ENCODE measurements around the gene WEE1.
"Not testable (repeated sequence)": the region's sequence is repeated elsewhere in the genome, so short reads cannot be mapped to it uniquely, and the experiment has no call there.

Gene WEE1

GRCh38 chr11:9601037-9601875, 27.8 kb downstream of the WEE1 start:
- peaks cover 13% of the 10 kb centered on the region; the same call in 1 of the 2 replicates for H3K4me1 ChIP-seq (ENCODE audit: insufficient read depth, low read length)
- H3K9me3 ChIP-seq (ENCODE audit: insufficient read depth, low read depth, low read length) = no peaks in the 10 kb centered on the region
- WGBS = 43% methylated on average over 7 of the region's 7 CpGs
- H3K9ac ChIP-seq (ENCODE audit: low read depth, low read length) = 0 out of 2 replicates have a peak overlapping the region, but pooled peaks have one; percentile 18
- no peaks in the 10 kb centered on the region for H3K36me3 ChIP-seq (ENCODE audit: insufficient read depth, low read length)
- H3K4me3 ChIP-seq (ENCODE audit: low read length) = no peak overlapping the region
- peak overlapping the region; percentile 71 for H3K27ac ChIP-seq (ENCODE audit: low read depth, low read length)
- no peaks in the 10 kb centered on the region for H3K27me3 ChIP-seq (ENCODE audit: insufficient read depth, low read length)

- Histone ChIP-seq H3K9ac (ENCODE audit: low read depth, low read length) (no peak overlapping the region), H3K4me1 (ENCODE audit: insufficient read depth, low read length) (peaks cover 13% of the 10 kb centered on the region; the same call in 1 of the 2 replicates)
These were observed 28.4 kb downstream of the WEE1 start for GRCh38 chr11:9601876-9602199.

GRCh38 chr11:9603214-9603613, 29.7 kb downstream of the WEE1 start:
- not testable (repeated sequence) for H3K36me3 ChIP-seq (ENCODE audit: insufficient read depth, low read length); H3K27me3 ChIP-seq (ENCODE audit: insufficient read depth, low read length); H3K9ac ChIP-seq (ENCODE audit: low read depth, low read length); H3K4me3 ChIP-seq (ENCODE audit: low read length); H3K27ac ChIP-seq (ENCODE audit: low read depth, low read length); H3K9me3 ChIP-seq (ENCODE audit: insufficient read depth, low read depth, low read length)
- peaks cover 21% of the 10 kb centered on the region for H3K4me1 ChIP-seq (ENCODE audit: insufficient read depth, low read length)
- WGBS = 95% methylated on average over 14 of the region's 14 CpGs

More at GRCh38 chr11:9601876-9602199, 28.4 kb downstream of the WEE1 start:
- H3K27ac ChIP-seq (ENCODE audit: low read depth, low read length) = peak overlapping the region; percentile 71; the same call in 1 of the 2 replicates
- no peak overlapping the region for H3K4me3 ChIP-seq (ENCODE audit: low read length)
- no peaks in the 10 kb centered on the region for H3K27me3 ChIP-seq (ENCODE audit: insufficient read depth, low read length)
- 69% methylated on average over 5 of the region's 5 CpGs for WGBS
- no peaks in the 10 kb centered on the region for H3K36me3 ChIP-seq (ENCODE audit: insufficient read depth, low read length)
- no peaks in the 10 kb centered on the region for H3K9me3 ChIP-seq (ENCODE audit: insufficient read depth, low read depth, low read length)

- 91% methylated on average over 6 of the region's 6 CpGs for WGBS
- Histone ChIP-seq H3K9me3 (ENCODE audit: insufficient read depth, low read depth, low read length) (no peaks in the 10 kb centered on the region), H3K36me3 (ENCODE audit: insufficient read depth, low read length) (no peaks in the 10 kb centered on the region), H3K27me3 (ENCODE audit: insufficient read depth, low read length) (no peaks in the 10 kb centered on the region), H3K9ac (ENCODE audit: low read depth, low read length) (no peak overlapping the region), H3K4me3 (ENCODE audit: low read length) (no peak overlapping the region), H3K4me1 (ENCODE audit: insufficient read depth, low read length) (peaks cover 27% of the 10 kb centered on the region), H3K27ac (ENCODE audit: low read depth, low read length) (no peak overlapping the region)
These were observed 30.7 kb downstream of the WEE1 start for GRCh38 chr11:9604134-9604533.

- Histone ChIP-seq H3K36me3 (ENCODE audit: insufficient read depth, low read length) (no peaks in the 10 kb centered on the region), H3K27ac (ENCODE audit: low read depth, low read length) (no peak overlapping the region), H3K4me1 (ENCODE audit: insufficient read depth, low read length) (peaks cover 26% of the 10 kb centered on the region), H3K9me3 (ENCODE audit: insufficient read depth, low read depth, low read length) (no peaks in the 10 kb centered on the region), H3K27me3 (ENCODE audit: insufficient read depth, low read length) (no peaks in the 10 kb centered on the region), H3K4me3 (ENCODE audit: low read length) (no peak overlapping the region), H3K9ac (ENCODE audit: low read depth, low read length) (no peak overlapping the region)
- 92% methylated on average over 5 of the region's 5 CpGs for WGBS
These were observed 32.3 kb downstream of the WEE1 start for GRCh38 chr11:9605742-9606141.

- H3K4me1 ChIP-seq (ENCODE audit: insufficient read depth, low read length) = peaks cover 14% of the 10 kb centered on the region
- WGBS = 68% methylated on average over 9 of the region's 9 CpGs
These were observed 33.5 kb downstream of the WEE1 start for GRCh38 chr11:9606809-9607510.

GRCh38 chr11:9607511-9607899, 34.0 kb downstream of the WEE1 start:
- H3K27me3 ChIP-seq (ENCODE audit: insufficient read depth, low read length) = no peaks in the 10 kb centered on the region
- no peak overlapping the region for H3K4me3 ChIP-seq (ENCODE audit: low read length)
- no peaks in the 10 kb centered on the region for H3K9me3 ChIP-seq (ENCODE audit: insufficient read depth, low read depth, low read length)
- H3K27ac ChIP-seq (ENCODE audit: low read depth, low read length) = peak overlapping the region; percentile 26; the same call in 1 of the 2 replicates
- H3K9ac ChIP-seq (ENCODE audit: low read depth, low read length) = no peak overlapping the region
- H3K36me3 ChIP-seq (ENCODE audit: insufficient read depth, low read length) = no peaks in the 10 kb centered on the region
- peaks cover 13% of the 10 kb centered on the region for H3K4me1 ChIP-seq (ENCODE audit: insufficient read depth, low read length)
- WGBS = 49% methylated on average over 2 of the region's 3 CpGs

More at GRCh38 chr11:9606809-9607510, 33.5 kb downstream of the WEE1 start:
- Histone ChIP-seq H3K4me3 (ENCODE audit: low read length) (no peak overlapping the region), H3K27me3 (ENCODE audit: insufficient read depth, low read length) (no peaks in the 10 kb centered on the region), H3K9ac (ENCODE audit: low read depth, low read length) (no peak overlapping the region), H3K27ac (ENCODE audit: low read depth, low read length) (peak overlapping the region; percentile 26; the same call in 1 of the 2 replicates), H3K36me3 (ENCODE audit: insufficient read depth, low read length) (no peaks in the 10 kb centered on the region), H3K9me3 (ENCODE audit: insufficient read depth, low read depth, low read length) (no peaks in the 10 kb centered on the region)

GRCh38 chr11:9609002-9609759, 35.7 kb downstream of the WEE1 start:
- Histone ChIP-seq H3K9me3 (ENCODE audit: insufficient read depth, low read depth, low read length) (no peaks in the 10 kb centered on the region), H3K36me3 (ENCODE audit: insufficient read depth, low read length) (no peaks in the 10 kb centered on the region), H3K27me3 (ENCODE audit: insufficient read depth, low read length) (no peaks in the 10 kb centered on the region), H3K27ac (ENCODE audit: low read depth, low read length) (no peak overlapping the region), H3K9ac (ENCODE audit: low read depth, low read length) (no peak overlapping the region), H3K4me3 (ENCODE audit: low read length) (no peak overlapping the region), H3K4me1 (ENCODE audit: insufficient read depth, low read length) (peaks cover 18% of the 10 kb centered on the region)
- 95% methylated on average over 7 of the region's 7 CpGs for WGBS

GRCh38 chr11:9609841-9610240, 36.4 kb downstream of the WEE1 start:
- Histone ChIP-seq H3K36me3 (ENCODE audit: insufficient read depth, low read length) (no peaks in the 10 kb centered on the region), H3K9ac (ENCODE audit: low read depth, low read length) (no peak overlapping the region), H3K9me3 (ENCODE audit: insufficient read depth, low read depth, low read length) (no peaks in the 10 kb centered on the region), H3K27me3 (ENCODE audit: insufficient read depth, low read length) (no peaks in the 10 kb centered on the region), H3K4me1 (ENCODE audit: insufficient read depth, low read length) (peaks cover 23% of the 10 kb centered on the region), H3K4me3 (ENCODE audit: low read length) (no peak overlapping the region), H3K27ac (ENCODE audit: low read depth, low read length) (no peak overlapping the region)
- WGBS = 99% methylated on average over 3 of the region's 3 CpGs

GRCh38 chr11:9613118-9613829, 39.8 kb downstream of the WEE1 start:
- Histone ChIP-seq H3K36me3 (ENCODE audit: insufficient read depth, low read length) (no peaks in the 10 kb centered on the region), H3K4me1 (ENCODE audit: insufficient read depth, low read length) (peaks cover 20% of the 10 kb centered on the region), H3K9ac (ENCODE audit: low read depth, low read length) (peak overlapping the region; percentile 76), H3K4me3 (ENCODE audit: low read length) (peak overlapping the region; percentile 57), H3K27ac (ENCODE audit: low read depth, low read length) (peak overlapping the region; percentile 83), H3K9me3 (ENCODE audit: insufficient read depth, low read depth, low read length) (no peaks in the 10 kb centered on the region), H3K27me3 (ENCODE audit: insufficient read depth, low read length) (no peaks in the 10 kb centered on the region)
- 4% methylated on average over 33 of the region's 35 CpGs for WGBS

All from HUES64 (cell line).